ENCODE results near the gene MTAP.

DNA sequence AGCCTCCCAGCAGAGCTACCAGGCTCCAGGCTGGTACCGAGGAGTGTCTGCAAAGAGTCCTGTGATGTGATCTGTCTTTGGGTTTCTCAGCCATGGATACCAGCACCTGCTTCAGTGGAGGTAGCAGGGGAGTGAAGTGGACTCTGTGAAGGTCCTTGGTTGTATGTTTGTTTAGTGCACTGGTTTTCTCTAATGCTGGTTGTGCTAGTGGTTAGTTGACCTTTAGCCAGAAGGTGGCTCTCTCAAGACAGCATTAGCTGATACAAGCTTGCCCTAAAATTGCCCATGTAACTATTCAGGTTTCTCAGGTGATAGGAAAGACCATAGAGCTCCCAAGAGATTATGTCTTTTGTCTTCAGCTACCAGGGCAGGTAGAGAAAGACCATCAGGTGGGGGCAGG lies 87.2 kb downstream of the MTAP start:
- TF ChIP-seq, protein P1, sequence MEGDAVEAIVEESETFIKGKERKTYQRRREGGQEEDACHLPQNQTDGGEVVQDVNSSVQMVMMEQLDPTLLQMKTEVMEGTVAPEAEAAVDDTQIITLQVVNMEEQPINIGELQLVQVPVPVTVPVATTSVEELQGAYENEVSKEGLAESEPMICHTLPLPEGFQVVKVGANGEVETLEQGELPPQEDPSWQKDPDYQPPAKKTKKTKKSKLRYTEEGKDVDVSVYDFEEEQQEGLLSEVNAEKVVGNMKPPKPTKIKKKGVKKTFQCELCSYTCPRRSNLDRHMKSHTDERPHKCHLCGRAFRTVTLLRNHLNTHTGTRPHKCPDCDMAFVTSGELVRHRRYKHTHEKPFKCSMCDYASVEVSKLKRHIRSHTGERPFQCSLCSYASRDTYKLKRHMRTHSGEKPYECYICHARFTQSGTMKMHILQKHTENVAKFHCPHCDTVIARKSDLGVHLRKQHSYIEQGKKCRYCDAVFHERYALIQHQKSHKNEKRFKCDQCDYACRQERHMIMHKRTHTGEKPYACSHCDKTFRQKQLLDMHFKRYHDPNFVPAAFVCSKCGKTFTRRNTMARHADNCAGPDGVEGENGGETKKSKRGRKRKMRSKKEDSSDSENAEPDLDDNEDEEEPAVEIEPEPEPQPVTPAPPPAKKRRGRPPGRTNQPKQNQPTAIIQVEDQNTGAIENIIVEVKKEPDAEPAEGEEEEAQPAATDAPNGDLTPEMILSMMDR (IDR thresholded peaks at IDR 0.05): no peak
- TF ChIP-seq EP300 (IDR thresholded peaks at IDR 0.05; ENCODE audit: low read depth) (no peak), POLR2A (IDR thresholded peaks at IDR 0.05) (no peak)

Data from transverse colon (tissue), 3 donors.